Aorta (tissue), 5 donors: ENCODE measurements around the gene SERTAD3. TPM values are rescaled to one million over a fixed set of nuclear protein-coding genes. Genes with fewer than 3 reads are reported as not detected.

Experiments used
- ATAC-seq: fragments of 200-7000 bp; cut with Tn5 transposase; one replicate; pipeline ENCODE4 v1.9.1; 2022; ENCODE audit warnings: moderate library complexity; ENCODE audit not compliant: low FRiP score
- DNase-seq, 2 donors: peaks; one replicate each; pipeline ENCODE4 v3.0.0-alpha.2; 2020
- H3K27ac ChIP-seq, 2 donors: one replicate each; pipeline ENCODE4 v1.5.1; 2013; ENCODE audit warnings: low read length in 2 of 2, mild to moderate bottlenecking in 2 of 2, moderate library complexity in 2 of 2, control low read depth in 1 of 2, inconsistent platforms in 1 of 2, low read depth in 1 of 2
- H3K27me3 ChIP-seq, 2 donors: one replicate each; pipeline ENCODE4 v1.6.1; 2013; ENCODE audit warnings: control low read depth in 1 of 2, low read length in 1 of 2, mild to moderate bottlenecking in 1 of 2, moderate library complexity in 1 of 2; ENCODE audit not compliant: insufficient read depth in 2 of 2, control insufficient read depth in 1 of 2
- H3K36me3 ChIP-seq, 2 donors: one replicate each; pipeline ENCODE4 v1.6.1; 2013; ENCODE audit warnings: control low read depth in 1 of 2, low read length in 1 of 2, mild to moderate bottlenecking in 1 of 2; ENCODE audit not compliant: insufficient read depth in 2 of 2, control insufficient read depth in 1 of 2
- H3K4me1 ChIP-seq, 2 donors: one replicate each; pipeline ENCODE4 v1.6.1; 2013; ENCODE audit warnings: low read length in 2 of 2, control low read depth in 1 of 2, mild to moderate bottlenecking in 1 of 2, moderate library complexity in 1 of 2; ENCODE audit not compliant: insufficient read depth in 2 of 2, control insufficient read depth in 1 of 2
- H3K4me3 ChIP-seq, 2 donors: one replicate each; pipeline ENCODE4 v1.5.1; 2013; ENCODE audit warnings: low read length in 2 of 2, control low read depth in 1 of 2, mild to moderate bottlenecking in 1 of 2
- H3K9me3 ChIP-seq: one replicate; pipeline ENCODE4 v1.6.1; 2013; ENCODE audit warnings: mild to moderate bottlenecking, low read length; ENCODE audit not compliant: control insufficient read depth
- WGBS, 2 donors: extraction: QIAGEN DNeasy Blood & Tissue Kit; methylation state at CpG; one replicate each; pipeline ENCODE4 v1.1.7; 2013; 5-methylcytosine and 5-hydroxymethylcytosine counted together
- intact Hi-C, 2 donors: fragments of 100-400 bp; cut with DNase I; formaldehyde crosslinking; loops; one replicate each; pipeline versions ENCODE4 v1.14.2 to v1.15.0; 2022
- polyA plus RNA-seq, 2 donors: library from polyadenylated mRNA; stranded (reverse); fragments of 200-250 nt; gene quantifications; one replicate each; pipeline ENCODE4 v1.2.3, GENCODE V29; 2013
- total RNA-seq, 2 donors: library from RNA; stranded (reverse); fragmentation: NEBNext Ultra II Directional; extraction: Animal tissue kit (Norgen Biotek cat#: 25700); gene quantifications; one replicate each; pipeline ENCODE4 v1.2.1, GENCODE V29; 2021
- donor health status: healthy with polysubstance abuse.
- donor health status: Bipolar disorder and iron deficiency.
- donor health status: DM: no; HTN: no; CAD: no.
- donor health status: DM: no; HTN: no; CAD: no.
- donor health status: DM: yes; HTN: yes; CAD: no.

Gene SERTAD3
- total and polyA plus RNA-seq, 4 donors, result 25.0 to 46.3 (median 31.7) TPM

- Histone ChIP-seq H3K9me3 (no peaks in the 10 kb centered on the region), H3K27me3 (no peaks in the 10 kb centered on the region), H3K27ac (no peak overlapping the region), H3K4me1 (no peaks in the 10 kb centered on the region), H3K4me3 (no peak overlapping the region), H3K36me3 (peaks cover 0 to 2% of the 10 kb centered on the region in 2 donors)
- DNase-seq (no peak), ATAC-seq (no peak)
- WGBS, 2 donors, result 88 to 91% methylated on average over 3 of the region's 3 CpGs
- intact Hi-C loops, result no loop called here
Measured at GRCh38 chr19:40418040-40418439, 26.1 kb downstream of the SERTAD3 start.

GRCh38 chr19:40417643-40417981, 26.5 kb downstream of the SERTAD3 start:
- no peak for ATAC-seq
- H3K9me3 ChIP-seq, result no peaks in the 10 kb centered on the region
- no peak overlapping the region for H3K4me3 ChIP-seq
- intact Hi-C loops, result no loop called here
- 78 to 80% methylated on average over 4 of the region's 4 CpGs for WGBS, 2 donors
- no peaks in the 10 kb centered on the region for H3K27me3 ChIP-seq
- H3K27ac ChIP-seq, result no peak overlapping the region
- no peaks in the 10 kb centered on the region for H3K36me3 ChIP-seq
- H3K4me1 ChIP-seq, result no peaks in the 10 kb centered on the region
- DNase-seq, result no peak

GRCh38 chr19:40416918-40417642, 27.1 kb downstream of the SERTAD3 start:
- ATAC-seq, result no peak
- intact Hi-C loops, result no loop called here
- 75 to 82% methylated on average over 16 of the region's 16 CpGs for WGBS, 2 donors
- no peaks in the 10 kb centered on the region for H3K36me3 ChIP-seq
- peak in 1 of 2 donors; percentile 79 for DNase-seq
- H3K4me3 ChIP-seq, result no peak overlapping the region
- H3K4me1 ChIP-seq, result no peaks in the 10 kb centered on the region
- no peaks in the 10 kb centered on the region for H3K27me3 ChIP-seq
- H3K27ac ChIP-seq, result no peak overlapping the region
- no peaks in the 10 kb centered on the region for H3K9me3 ChIP-seq

- H3K36me3 ChIP-seq, result no peaks in the 10 kb centered on the region
- DNase-seq, result no peak
- 95 to 98% methylated on average over 2 of the region's 2 CpGs for WGBS, 2 donors
- H3K4me3 ChIP-seq, result no peak overlapping the region
- no peaks in the 10 kb centered on the region for H3K9me3 ChIP-seq
- ATAC-seq, result no peak
- no peaks in the 10 kb centered on the region for H3K27me3 ChIP-seq
- intact Hi-C loops, result no loop called here
- no peak overlapping the region for H3K27ac ChIP-seq
- no peaks in the 10 kb centered on the region for H3K4me1 ChIP-seq
Measured at GRCh38 chr19:40415768-40416167, 28.4 kb downstream of the SERTAD3 start.

- Histone ChIP-seq H3K9me3 (no peaks in the 10 kb centered on the region), H3K27me3 (no peaks in the 10 kb centered on the region), H3K27ac (no peak overlapping the region), H3K4me3 (no peak overlapping the region), H3K36me3 (no peaks in the 10 kb centered on the region), H3K4me1 (no peaks in the 10 kb centered on the region)
- ATAC-seq (no peak), DNase-seq (no peak)
- 66 to 71% methylated on average over 21 of the region's 21 CpGs for WGBS, 2 donors
- intact Hi-C loops, result no loop called here
Measured at GRCh38 chr19:40414542-40415535, 29.3 kb downstream of the SERTAD3 start.

- DNase-seq, result no peak
- 35 to 39% methylated on average over 17 to 18 of the region's 18 CpGs for WGBS, 2 donors
- Histone ChIP-seq H3K36me3 (no peaks in the 10 kb centered on the region), H3K27ac (no peak within 1 kb of the TSS), H3K9me3 (no peaks in the 10 kb centered on the region), H3K4me3 (no peak within 1 kb of the TSS), H3K27me3 (no peaks in the 10 kb centered on the region), H3K4me1 (no peaks in the 10 kb centered on the region)
- intact Hi-C loops, result no loop called here
- no peak for ATAC-seq
Measured at GRCh38 chr19:40413291-40413845, 30.8 kb downstream of the SERTAD3 start, which contains the start of gene PRX. Gene PRX (minus strand): TSS chr19:40413378. CDS start chr19:40407932, 5,446 bp downstream.

GRCh38 chr19:40412866-40413265, 31.3 kb downstream of the SERTAD3 start:
- H3K4me3 ChIP-seq, result no peak overlapping the region
- intact Hi-C loops, result no loop called here
- H3K36me3 ChIP-seq, result no peaks in the 10 kb centered on the region
- no peaks in the 10 kb centered on the region for H3K9me3 ChIP-seq
- DNase-seq (no peak), ATAC-seq (no peak)
- WGBS, 2 donors, result 72 to 81% methylated on average over 4 of the region's 4 CpGs
- no peak overlapping the region for H3K27ac ChIP-seq
- H3K27me3 ChIP-seq, result no peaks in the 10 kb centered on the region
- H3K4me1 ChIP-seq, result no peaks in the 10 kb centered on the region

- WGBS, 2 donors, result 82 to 85% methylated on average over 8 of the region's 8 CpGs
- ATAC-seq (no peak), DNase-seq (no peak)
- intact Hi-C loops, result no loop called here
- no peak overlapping the region for H3K27ac ChIP-seq
- H3K4me3 ChIP-seq, result no peak overlapping the region
- no peaks in the 10 kb centered on the region for H3K27me3 ChIP-seq
- H3K4me1 ChIP-seq, result no peaks in the 10 kb centered on the region
- H3K9me3 ChIP-seq, result no peaks in the 10 kb centered on the region
- no peaks in the 10 kb centered on the region for H3K36me3 ChIP-seq
Measured at GRCh38 chr19:40411958-40412499, 32.1 kb downstream of the SERTAD3 start.
